WTC11 (cell line): ENCODE data around the gene IL4I1. TPM values are rescaled to one million over a fixed set of nuclear protein-coding genes. Genes with fewer than 3 reads are reported as not detected.

Experiments
- ATAC-seq: fragments of 200-7000 bp; cut with Tn5 transposase; 2 replicates; pipeline ENCODE4 v1.10.0; 2021; ENCODE audit warnings: mild to moderate bottlenecking, moderate library complexity
- CTCF ChIA-PET: fragments of 300-600 bp; sonication (Branson Sonifier 250); formaldehyde crosslinking; loops from one replicate; lab custom pipeline; 2021; ENCODE audit warnings: antibody characterized with exemption; lab: Charles Lee
- POLR2A ChIA-PET: fragments of 350-600 bp; sonication (Branson Sonifier 250); formaldehyde crosslinking; loops from one replicate; lab custom pipeline; 2021; ENCODE audit warnings: antibody characterized with exemption; lab: Charles Lee
- DNase-seq: peaks from one replicate; pipeline ENCODE4 v3.0.0; 2021; ENCODE audit warnings: low spot score
- H3K27ac Mint-ChIP-seq: 2 replicates; pipeline ENCODE4 v1.8.0; 2021; ENCODE audit warnings: mixed read lengths
- H3K27me3 Mint-ChIP-seq: 2 replicates; pipeline ENCODE4 v1.8.0; 2021; ENCODE audit warnings: low read depth, mild to moderate bottlenecking, moderate library complexity, mixed read lengths
- H3K36me3 Mint-ChIP-seq: 2 replicates; pipeline ENCODE4 v1.8.0; 2021; ENCODE audit warnings: mixed read lengths
- H3K4me1 Mint-ChIP-seq: 2 replicates; pipeline ENCODE4 v1.8.0; 2022; ENCODE audit warnings: mixed read lengths
- H3K4me3 Mint-ChIP-seq: 2 replicates; pipeline ENCODE4 v1.8.0; 2021; ENCODE audit warnings: mild to moderate bottlenecking, moderate library complexity, mixed read lengths
- H3K9me3 Mint-ChIP-seq: 2 replicates; pipeline ENCODE4 v1.8.0; 2021; ENCODE audit warnings: mixed read lengths
- ARID4B ChIP-seq: sonication (generic); formaldehyde crosslinking; IDR thresholded peaks from 2 replicates; pipeline ENCODE4 v1.8.0; 2023; ENCODE audit warnings: missing genetic modification reagents, mild to moderate bottlenecking, borderline replicate concordance
- CREB1 ChIP-seq: sonication (generic); formaldehyde crosslinking; IDR thresholded peaks from 2 replicates; pipeline ENCODE4 v1.8.0; 2023; ENCODE audit warnings: mild to moderate bottlenecking, missing genetic modification reagents
- ELF4 ChIP-seq: sonication (generic); formaldehyde crosslinking; IDR thresholded peaks from 2 replicates; pipeline ENCODE4 v1.8.1; 2022; ENCODE audit warnings: low read depth, mild to moderate bottlenecking, moderate library complexity, missing genetic modification reagents
- EMX1 ChIP-seq: fragments of 250-450 bp; sonication (Bioruptor Pico); IDR thresholded peaks from 2 replicates; pipeline ENCODE4 v1.8.0; 2021; ENCODE audit warnings: mild to moderate bottlenecking
- ERG ChIP-seq: fragments of 250-450 bp; sonication (Bioruptor Pico); IDR thresholded peaks from 2 replicates; pipeline ENCODE4 v1.8.0; 2021; ENCODE audit warnings: mild to moderate bottlenecking
- FOXJ3 ChIP-seq: sonication (generic); formaldehyde crosslinking; IDR thresholded peaks from 2 replicates; pipeline ENCODE4 v1.9.0; 2021; ENCODE audit warnings: missing genetic modification reagents, mild to moderate bottlenecking, borderline replicate concordance
- FOXP1 ChIP-seq: sonication (generic); formaldehyde crosslinking; IDR thresholded peaks from 2 replicates; pipeline ENCODE4 v1.8.0; 2022; ENCODE audit warnings: missing genetic modification reagents, mild to moderate bottlenecking, moderate library complexity, borderline replicate concordance
- HMGXB4 ChIP-seq: sonication (generic); formaldehyde crosslinking; IDR thresholded peaks from 2 replicates; pipeline ENCODE4 v1.8.1; 2023; ENCODE audit warnings: mild to moderate bottlenecking, moderate library complexity, missing genetic modification reagents
- IRF1 ChIP-seq: sonication (generic); formaldehyde crosslinking; IDR thresholded peaks from 2 replicates; pipeline ENCODE4 v1.8.0; 2023; ENCODE audit warnings: missing genetic modification reagents
- MYBL2 ChIP-seq: sonication (generic); formaldehyde crosslinking; IDR thresholded peaks from 2 replicates; pipeline ENCODE4 v1.8.1; 2023; ENCODE audit warnings: mild to moderate bottlenecking, moderate library complexity, missing genetic modification reagents
- NFYB ChIP-seq: sonication (generic); formaldehyde crosslinking; conservative IDR thresholded peaks from 2 replicates; pipeline ENCODE4 v1.8.0; 2022; ENCODE audit warnings: low read depth, missing genetic modification reagents
- NR3C1 ChIP-seq: sonication (generic); formaldehyde crosslinking; conservative IDR thresholded peaks from 2 replicates; pipeline ENCODE4 v1.8.1; 2023; ENCODE audit warnings: low read depth, mild to moderate bottlenecking, missing genetic modification reagents
- SMAD3 ChIP-seq: sonication (generic); formaldehyde crosslinking; IDR thresholded peaks from 2 replicates; pipeline ENCODE4 v1.8.0; 2022; ENCODE audit warnings: missing genetic modification reagents, mild to moderate bottlenecking, borderline replicate concordance
- SMAD4 ChIP-seq: sonication (generic); formaldehyde crosslinking; IDR thresholded peaks from 2 replicates; pipeline ENCODE4 v1.8.0; 2022; ENCODE audit warnings: mild to moderate bottlenecking, missing genetic modification reagents
- SOX15 ChIP-seq: fragments of 250-450 bp; sonication (Bioruptor Pico); IDR thresholded peaks from 2 replicates; pipeline ENCODE4 v1.9.0; 2021; ENCODE audit warnings: mild to moderate bottlenecking
- TCF7 ChIP-seq: sonication (generic); formaldehyde crosslinking; IDR thresholded peaks from 2 replicates; pipeline ENCODE4 v1.8.0; 2022; ENCODE audit warnings: mild to moderate bottlenecking, low read depth, missing genetic modification reagents, moderate library complexity
- TEAD4 ChIP-seq: sonication (generic); formaldehyde crosslinking; IDR thresholded peaks from 2 replicates; pipeline ENCODE4 v1.8.0; 2022; ENCODE audit warnings: mild to moderate bottlenecking, missing genetic modification reagents
- ZMAT4 ChIP-seq: fragments of 250-450 bp; sonication (Bioruptor Pico); IDR thresholded peaks from 2 replicates; pipeline ENCODE4 v1.9.0; 2021; ENCODE audit warnings: mild to moderate bottlenecking
- ZNF232 ChIP-seq: sonication (generic); formaldehyde crosslinking; IDR thresholded peaks from 2 replicates; pipeline ENCODE4 v1.8.0; 2022; ENCODE audit warnings: mild to moderate bottlenecking, missing genetic modification reagents
- ZNF317 ChIP-seq: sonication (generic); formaldehyde crosslinking; IDR thresholded peaks from 2 replicates; pipeline ENCODE4 v1.8.1; 2023; ENCODE audit warnings: low read depth, mild to moderate bottlenecking, moderate library complexity, missing genetic modification reagents, borderline replicate concordance
- ZNF396 ChIP-seq: fragments of 250-450 bp; sonication (Bioruptor Pico); IDR thresholded peaks from 2 replicates; pipeline ENCODE4 v1.8.0; 2021; ENCODE audit warnings: mild to moderate bottlenecking, moderate library complexity, borderline replicate concordance
- ZNF423 ChIP-seq: fragments of 250-450 bp; sonication (Bioruptor Pico); IDR thresholded peaks from 2 replicates; pipeline ENCODE4 v2.1.2; 2022; ENCODE audit warnings: mild to moderate bottlenecking, moderate library complexity
- total RNA-seq: library from RNA; stranded (reverse); gene quantifications from 3 replicates; pipeline ENCODE4 v1.2.3, GENCODE V29; 2021

The IL4I1 gene
- total RNA-seq, 1 experiment from 2014 or later, result 0.83 TPM

- TF ChIP-seq ZMAT4 (CRISPR knock-in tag) (no peak), ZNF232 (CRISPR knock-in tag) (no peak), ZNF317 (no peak), FOXP1 (CRISPR knock-in tag) (no peak), SOX15 (CRISPR knock-in tag) (no peak), SMAD4 (CRISPR knock-in tag) (no peak)
- POLR2A ChIA-PET, result interaction anchor here (1.5 to 2.6 kb wide), 4 partner anchors 14 to 85 kb away, joined by 4 to 13 read pairs (median 6); partner anchors contain the start of genes AKT1S1, AP2A1 and TBC1D17
These were observed 45.0 kb downstream of the IL4I1 start for GRCh38 chr19:49851456-49852259.

GRCh38 chr19:49850487-49851342, 46.0 kb downstream of the IL4I1 start, which contains the start of gene PTOV1:
TSS of gene PTOV1 (plus strand) at chr19:49851159.
- POLR2A ChIA-PET, result interaction anchor here (0.5 to 2.6 kb wide), 10 partner anchors 11 to 104 kb away, joined by 3 to 13 read pairs (median 6); partner anchors contain the start of genes AKT1S1, AP2A1, FUZ and TBC1D17
- Mint-ChIP-seq H3K4me3 (peak within 1 kb of the TSS; percentile 86), H3K4me1 (peaks cover 22% of the 10 kb centered on the region), H3K9me3 (peaks cover 10% of the 10 kb centered on the region), H3K36me3 (peaks cover 27% of the 10 kb centered on the region), H3K27me3 (peaks cover 3% of the 10 kb centered on the region; the same call in 1 of the 2 replicates), H3K27ac (peak within 1 kb of the TSS; percentile 95)
- ATAC-seq (peak; percentile 81), DNase-seq (peak; percentile 88)
- CTCF ChIA-PET, result interaction anchor here (0.6 to 2.5 kb wide), 13 partner anchors 8 to 280 kb away, joined by 3 to 22 read pairs (median 3); partner anchors contain the start of gene FUZ
- TF ChIP-seq SMAD4 (CRISPR knock-in tag), result no peak
- 0 out of 2 replicates have a peak, but pooled peaks have one; percentile 17 for TF ChIP-seq CREB1 (CRISPR knock-in tag)
- 0 out of 2 replicates have a peak, but pooled peaks have one; percentile 26 for TF ChIP-seq EMX1
- TF ChIP-seq TEAD4 (CRISPR knock-in tag), result no peak
- no peak for TF ChIP-seq HMGXB4 (CRISPR knock-in tag)
- TF ChIP-seq ZNF423 (CRISPR knock-in tag), result peak; percentile 41; the same call in 1 of the 2 replicates
- TF ChIP-seq FOXJ3, result no peak
- TF ChIP-seq MYBL2, result 0 out of 2 replicates have a peak, but pooled peaks have one; percentile 26
- 0 out of 2 replicates have a peak, but pooled peaks have one; percentile 7 for TF ChIP-seq IRF1 (CRISPR knock-in tag)
- peak; percentile 52; the same call in 1 of the 2 replicates for TF ChIP-seq FOXP1 (CRISPR knock-in tag)
- TF ChIP-seq ERG (CRISPR knock-in tag), result no peak
- TF ChIP-seq ELF4 (CRISPR knock-in tag), result no peak
- no peak for TF ChIP-seq SMAD3 (CRISPR knock-in tag)
- TF ChIP-seq NFYB (CRISPR knock-in tag), result 0 out of 2 replicates have a peak, but pooled peaks have one; percentile 12
- no peak for TF ChIP-seq ARID4B
- TF ChIP-seq ZNF396, result no peak
- peak; percentile 66; the same call in 1 of the 2 replicates for TF ChIP-seq TCF7
- no peak for TF ChIP-seq NR3C1 (CRISPR knock-in tag)

More at GRCh38 chr19:49851456-49852259, 45.0 kb downstream of the IL4I1 start:
- DNase-seq (peak; percentile 71), ATAC-seq (peak; percentile 3)
- Mint-ChIP-seq H3K9me3 (peaks cover 10% of the 10 kb centered on the region), H3K27me3 (peaks cover 3% of the 10 kb centered on the region; the same call in 1 of the 2 replicates), H3K4me1 (peaks cover 22% of the 10 kb centered on the region), H3K27ac (peak overlapping the region; percentile 76), H3K4me3 (peak overlapping the region; percentile 80), H3K36me3 (peaks cover 28% of the 10 kb centered on the region)
- CTCF ChIA-PET, result interaction anchor here (1.5 to 2.5 kb wide), 2 partner anchors 38 to 39 kb away, joined by 4 to 22 read pairs; partner anchors contain the start of gene FUZ
